K562 (cell line): Measurements from ENCODE around the gene BTBD3.

Source experiments
- CTCF ChIP-seq, 3 experiments: IDR thresholded peaks in 2 of 3; conservative IDR thresholded peaks in 1 of 3; 2 replicates each; pipeline ENCODE4 v1.5.1; 2011 to 2012; ENCODE audit warnings: low read length in 3 of 3, mild to moderate bottlenecking in 3 of 3, control low read depth in 2 of 3, improper control_type of control experiment in 1 of 3, inconsistent platforms in 1 of 3, low read depth in 1 of 3, mixed read lengths in 1 of 3, moderate library complexity in 1 of 3; ENCODE audit not compliant: insufficient read depth in 2 of 3
- ETS1 ChIP-seq: conservative IDR thresholded peaks from 2 replicates; pipeline ENCODE4 v1.6.1; 2011; ENCODE audit warnings: low read depth, mild to moderate bottlenecking, low read length; ENCODE audit not compliant: control insufficient read depth
- FOXM1 ChIP-seq, 2 experiments: fragments of 450-650 bp in 1 of 2; sonication (generic) in 1 of 2; formaldehyde crosslinking in 1 of 2; IDR thresholded peaks; 2 replicates each; pipeline versions ENCODE4 v1.6.1 to v1.9.0; 2017 to 2022; ENCODE audit warnings: low read depth in 2 of 2, mild to moderate bottlenecking in 2 of 2, missing genetic modification reagents in 1 of 2, moderate library complexity in 1 of 2
- GABPA ChIP-seq: fragments of 200-800 bp; sonication (Bioruptor generic); conservative IDR thresholded peaks from 2 replicates; pipeline ENCODE4 v1.6.1; 2016; ENCODE audit warnings: low read depth, missing genetic modification characterization, missing compliant biosample characterization
- JUND ChIP-seq, 2 experiments: IDR thresholded peaks; 2 replicates in 1 of 2; 3 replicates in 1 of 2; pipeline ENCODE4 v1.6.1; 2011; ENCODE audit warnings: borderline replicate concordance in 2 of 2, low read depth in 2 of 2, low read length in 2 of 2, improper control_type of control experiment in 1 of 2, missing biosample characterization in 1 of 2, missing genetic modification characterization in 1 of 2, missing genetic modification reagents in 1 of 2
- MAFG ChIP-seq: fragments of 450-650 bp; conservative IDR thresholded peaks from 2 replicates; pipeline ENCODE4 v1.6.1; 2016; ENCODE audit warnings: missing genetic modification characterization, missing compliant biosample characterization
- MCM2 ChIP-seq: fragments of 450-650 bp; IDR thresholded peaks from 2 replicates; pipeline ENCODE4 v1.6.1; 2017; ENCODE audit warnings: low read depth, mild to moderate bottlenecking
- MED1 ChIP-seq: sonication (generic); formaldehyde crosslinking; IDR thresholded peaks from 2 replicates; pipeline ENCODE4 v1.8.1; 2023; ENCODE audit warnings: missing genetic modification reagents, borderline replicate concordance
- POLR2AphosphoS5 ChIP-seq: IDR thresholded peaks from 2 replicates; pipeline ENCODE4 v1.6.1; 2011; ENCODE audit warnings: mild to moderate bottlenecking, low read depth, low read length, moderate library complexity; ENCODE audit not compliant: control insufficient read depth, insufficient read depth
- SIN3A ChIP-seq, 2 experiments: fragments of 150-350 bp in 1 of 2; IDR thresholded peaks; 2 replicates each; pipeline ENCODE4 v1.6.1; 2011 to 2016; ENCODE audit warnings: borderline replicate concordance in 2 of 2, low read depth in 2 of 2, low read length in 2 of 2, mild to moderate bottlenecking in 2 of 2, moderate library complexity in 2 of 2; ENCODE audit not compliant: control insufficient read depth in 1 of 2
- SREBF2 ChIP-seq: sonication (generic); formaldehyde crosslinking; IDR thresholded peaks from 2 replicates; pipeline ENCODE4 v1.4.0; 2020; ENCODE audit warnings: mild to moderate bottlenecking, missing genetic modification reagents
- TCF7L2 ChIP-seq: fragments of 150-350 bp; IDR thresholded peaks from 2 replicates; pipeline ENCODE4 v1.6.1; 2016; ENCODE audit warnings: low read depth, mild to moderate bottlenecking, low read length, moderate library complexity
- USF2 ChIP-seq: sonication (generic); formaldehyde crosslinking; IDR thresholded peaks from 2 replicates; pipeline ENCODE4 v1.5.0; 2020; ENCODE audit warnings: missing genetic modification reagents
- ZBTB11 ChIP-seq, 3 experiments: fragments of 200-800 bp in 1 of 3; fragments of 250-450 bp in 1 of 3; fragments of 450-650 bp in 1 of 3; sonication (Bioruptor Pico) in 1 of 3; sonication (Bioruptor generic) in 1 of 3; formaldehyde crosslinking in 1 of 3; IDR thresholded peaks; 2 replicates each; pipeline versions ENCODE4 v1.6.1 to v1.8.0; 2016 to 2022; ENCODE audit warnings: mild to moderate bottlenecking in 2 of 3, missing genetic modification characterization in 2 of 3, missing compliant biosample characterization in 1 of 3, moderate library complexity in 1 of 3

- TF ChIP-seq TCF7L2 (no peak), GABPA (tag) (no peak), MAFG (tag) (no peak), ZBTB11 (CRISPR knock-in tag; IDR thresholded peaks at IDR 0.05) (no peak), MED1 (CRISPR knock-in tag) (no peak), SIN3A (IDR thresholded peaks at IDR 0.05; ENCODE audit: borderline replicate concordance in 2 of 2, control insufficient read depth in 1 of 2, low read depth in 2 of 2, low read length in 2 of 2) (no peak), JUND (IDR thresholded peaks at IDR 0.05; ENCODE audit: borderline replicate concordance, low read depth, low read length) (no peak), JUND (tag; IDR thresholded peaks at IDR 0.05; ENCODE audit: borderline replicate concordance, low read depth, low read length) (no peak), ETS1 (no peak), CTCF (IDR thresholded peaks at IDR 0.05 in 2 of 3, conservative IDR thresholded peaks at IDR 0.05 in 1 of 3; ENCODE audit: insufficient read depth in 2 of 3, low read depth in 1 of 3, low read length in 3 of 3) (no peak), USF2 (CRISPR knock-in tag) (no peak), FOXM1 (IDR thresholded peaks at IDR 0.05; ENCODE audit: low read depth) (no peak), FOXM1 (CRISPR knock-in tag; IDR thresholded peaks at IDR 0.05; ENCODE audit: low read depth) (no peak), POLR2AphosphoS5 (no peak), SREBF2 (no peak), MCM2 (no peak)
Measured at GRCh38 chr20:11941593-11942246, 24.0 kb downstream of the BTBD3 start.
